ENCODE measurements around the gene SLC2A4RG.

Gene SLC2A4RG

DNA sequence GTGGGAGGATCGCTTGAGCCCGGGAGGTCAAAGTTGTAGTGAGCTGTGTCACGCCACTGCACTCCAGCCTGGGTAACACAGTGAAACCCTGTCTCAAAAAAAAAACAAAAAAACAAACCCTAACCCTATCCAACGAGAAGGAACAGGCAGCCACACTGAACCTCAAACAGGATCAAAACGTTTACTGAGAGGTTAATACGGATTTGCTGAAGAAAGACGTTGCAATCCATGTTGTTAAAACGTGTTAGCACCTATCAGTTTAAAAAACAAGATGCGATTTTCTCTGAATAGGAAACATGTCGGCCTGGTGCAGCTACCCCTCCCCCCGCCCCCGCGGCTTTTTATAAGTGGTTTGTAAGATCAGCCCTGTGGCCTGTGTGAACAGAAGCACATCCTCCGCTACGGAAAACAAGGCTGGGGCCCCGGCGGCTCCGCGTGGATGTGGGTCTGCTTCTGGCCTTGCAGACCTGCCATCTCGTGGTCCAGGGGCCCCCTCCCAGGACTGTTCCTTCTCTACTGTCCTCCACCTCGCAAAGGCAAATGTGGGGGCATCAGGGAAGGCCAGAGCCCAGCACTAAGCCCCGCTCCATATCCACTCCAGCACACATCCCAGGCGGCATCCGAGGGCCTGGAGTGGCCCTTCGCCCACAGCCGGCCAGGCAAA is 11.4 kb downstream of the SLC2A4RG start:
- no peaks in the 10 kb centered on the region for H3K36me3 Mint-ChIP-seq
- H3K9me3 Mint-ChIP-seq: no peaks in the 10 kb centered on the region
- DNase-seq (ENCODE audit: low spot score in 2 of 2) (peak in 1 of 2 donors; percentile 73), ATAC-seq (peak; percentile 80)
- peaks cover 26% of the 10 kb centered on the region for H3K4me1 Mint-ChIP-seq
- peak overlapping the region; percentile 83 for H3K27ac Mint-ChIP-seq
- peak overlapping the region; percentile 62 for H3K4me3 Mint-ChIP-seq

DNA sequence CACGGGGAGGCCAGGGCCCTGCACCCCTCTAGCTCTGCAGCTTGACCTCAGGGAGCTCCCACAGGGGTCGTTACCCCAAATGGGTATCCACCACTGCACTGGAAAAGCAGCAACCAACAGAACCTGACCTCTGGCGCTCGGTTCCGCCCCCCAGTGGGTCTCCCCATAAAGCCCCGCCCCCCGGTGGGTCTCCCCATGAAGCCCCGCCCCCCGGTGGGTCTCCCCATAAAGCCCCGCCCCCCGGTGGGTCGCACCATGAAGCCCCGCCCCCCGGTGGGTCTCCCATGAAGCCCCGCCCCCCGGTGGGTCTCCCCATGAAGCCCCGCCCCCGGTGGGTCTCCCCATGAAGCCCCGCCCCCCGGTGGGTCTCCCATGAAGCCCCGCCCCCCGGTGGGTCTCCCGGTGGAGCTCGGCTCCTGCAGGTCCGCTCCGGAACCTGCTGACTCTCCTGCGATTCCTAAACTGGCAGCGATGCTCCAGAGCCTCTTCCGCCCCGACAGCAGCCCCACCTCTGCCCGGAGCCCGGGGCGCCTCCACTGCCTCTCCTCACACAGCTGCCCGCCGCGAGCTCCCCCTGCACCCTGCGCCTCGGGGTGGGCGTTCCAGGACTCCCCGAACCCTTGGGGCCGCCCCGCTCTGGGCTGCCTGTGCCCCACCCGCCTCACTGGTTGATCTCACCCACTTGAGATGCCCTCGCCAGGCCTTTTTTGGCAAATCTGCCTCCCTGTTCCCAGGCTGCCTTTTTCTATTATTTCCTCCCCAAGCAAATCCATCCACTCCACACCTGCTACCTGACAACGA is 12.1 kb downstream of the SLC2A4RG start:
- Mint-ChIP-seq H3K27ac (peak overlapping the region; percentile 83), H3K36me3 (peaks cover 3% of the 10 kb centered on the region), H3K4me3 (peak overlapping the region; percentile 62), H3K4me1 (peaks cover 34% of the 10 kb centered on the region), H3K9me3 (no peaks in the 10 kb centered on the region)
- ATAC-seq (no peak), DNase-seq (ENCODE audit: low spot score in 2 of 2) (no peak)

GRCh38 chr20:63752411-63753101 is 13.0 kb downstream of the SLC2A4RG start:
- Mint-ChIP-seq H3K9me3 (no peaks in the 10 kb centered on the region), H3K4me3 (peak overlapping the region; percentile 62), H3K4me1 (peaks cover 42% of the 10 kb centered on the region), H3K27ac (no peak overlapping the region), H3K36me3 (peaks cover 5% of the 10 kb centered on the region)
- DNase-seq (ENCODE audit: low spot score in 2 of 2) (no peak), ATAC-seq (no peak)

DNA sequence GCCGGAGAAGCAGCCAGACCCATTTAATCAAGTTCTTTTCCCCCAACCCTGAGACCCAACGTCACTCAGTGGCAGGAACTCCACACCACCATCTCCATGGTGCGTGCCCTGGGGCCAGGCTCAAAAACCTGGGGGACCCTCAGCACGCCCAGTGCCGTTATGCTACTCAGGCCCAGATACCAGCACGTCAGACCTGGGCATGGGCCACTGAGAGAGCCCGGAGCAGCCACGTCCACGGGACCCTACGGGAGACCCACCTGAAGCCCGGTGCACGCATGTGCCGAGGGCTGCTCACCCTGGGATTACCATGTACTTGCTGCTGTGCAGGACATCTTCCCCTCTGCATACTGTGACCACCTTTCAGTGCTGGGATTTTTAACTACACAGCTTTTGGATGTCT is 13.8 kb downstream of the SLC2A4RG start:
- H3K9me3 Mint-ChIP-seq: no peaks in the 10 kb centered on the region
- peaks cover 47% of the 10 kb centered on the region for H3K4me1 Mint-ChIP-seq
- peaks cover 5% of the 10 kb centered on the region for H3K36me3 Mint-ChIP-seq
- no peak overlapping the region for H3K4me3 Mint-ChIP-seq
- no peak for DNase-seq (ENCODE audit: low spot score in 2 of 2)
- no peak overlapping the region for H3K27ac Mint-ChIP-seq
- no peak for ATAC-seq

DNA sequence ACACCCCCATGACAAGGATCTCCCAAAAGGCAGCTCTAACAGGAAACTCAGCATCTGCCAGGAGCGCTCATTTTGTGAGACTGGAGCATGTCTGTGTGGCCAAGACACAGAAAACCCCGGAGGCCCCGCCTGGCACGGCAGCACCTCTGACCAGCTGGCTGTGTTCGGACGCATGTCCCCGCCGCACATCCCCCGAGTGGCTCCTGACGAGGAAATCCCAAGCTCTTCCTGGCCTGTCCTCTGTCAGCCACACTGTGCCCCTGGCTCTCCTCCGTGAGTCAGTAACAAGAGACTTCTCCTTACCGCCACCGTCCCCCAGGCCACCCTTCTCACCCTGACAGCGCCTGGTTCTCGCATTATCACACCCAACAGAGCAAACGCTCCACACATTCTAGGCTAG is 14.4 kb downstream of the SLC2A4RG start:
- Mint-ChIP-seq H3K36me3 (peaks cover 5% of the 10 kb centered on the region), H3K9me3 (no peaks in the 10 kb centered on the region), H3K27ac (no peak overlapping the region), H3K4me3 (no peak overlapping the region), H3K4me1 (peaks cover 49% of the 10 kb centered on the region)
- ATAC-seq (no peak), DNase-seq (ENCODE audit: low spot score in 2 of 2) (no peak)

- ATAC-seq (no peak), DNase-seq (ENCODE audit: low spot score in 2 of 2) (no peak)
- Mint-ChIP-seq H3K4me1 (peaks cover 37% of the 10 kb centered on the region), H3K9me3 (no peaks in the 10 kb centered on the region), H3K36me3 (peaks cover 5% of the 10 kb centered on the region), H3K4me3 (no peak overlapping the region), H3K27ac (peak overlapping the region; percentile 52)
Observed at GRCh38 chr20:63755933-63756647, 16.5 kb downstream of the SLC2A4RG start.

DNA sequence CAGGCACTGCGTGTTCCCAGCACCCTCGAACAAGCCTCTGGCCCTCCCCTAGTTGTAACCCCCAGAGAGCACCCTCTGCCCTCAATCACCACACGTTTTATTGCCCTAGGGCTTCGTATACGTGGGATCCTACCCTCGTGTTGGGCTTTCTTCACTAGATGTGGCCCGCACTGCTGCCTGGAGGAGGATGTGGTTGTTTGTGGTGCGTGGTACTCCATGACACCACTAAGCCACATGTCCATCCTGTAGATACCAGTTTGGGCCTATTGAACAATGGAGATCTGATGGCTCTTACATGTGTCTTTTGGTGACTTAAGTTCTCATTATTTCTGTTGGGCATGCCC is 17.0 kb downstream of the SLC2A4RG start:
- no peak for DNase-seq (ENCODE audit: low spot score in 2 of 2)
- Mint-ChIP-seq H3K27ac (peak overlapping the region; percentile 52), H3K9me3 (no peaks in the 10 kb centered on the region), H3K4me1 (peaks cover 32% of the 10 kb centered on the region), H3K4me3 (no peak overlapping the region), H3K36me3 (peaks cover 5% of the 10 kb centered on the region)
- ATAC-seq: peak; percentile 82

- Mint-ChIP-seq H3K9me3 (no peaks in the 10 kb centered on the region), H3K36me3 (peaks cover 5% of the 10 kb centered on the region), H3K4me3 (no peak overlapping the region), H3K27ac (peak overlapping the region; percentile 63), H3K4me1 (peaks cover 27% of the 10 kb centered on the region)
- no peak for DNase-seq (ENCODE audit: low spot score in 2 of 2)
- no peak for ATAC-seq
Observed at GRCh38 chr20:63758152-63758551, 18.6 kb downstream of the SLC2A4RG start.

DNA sequence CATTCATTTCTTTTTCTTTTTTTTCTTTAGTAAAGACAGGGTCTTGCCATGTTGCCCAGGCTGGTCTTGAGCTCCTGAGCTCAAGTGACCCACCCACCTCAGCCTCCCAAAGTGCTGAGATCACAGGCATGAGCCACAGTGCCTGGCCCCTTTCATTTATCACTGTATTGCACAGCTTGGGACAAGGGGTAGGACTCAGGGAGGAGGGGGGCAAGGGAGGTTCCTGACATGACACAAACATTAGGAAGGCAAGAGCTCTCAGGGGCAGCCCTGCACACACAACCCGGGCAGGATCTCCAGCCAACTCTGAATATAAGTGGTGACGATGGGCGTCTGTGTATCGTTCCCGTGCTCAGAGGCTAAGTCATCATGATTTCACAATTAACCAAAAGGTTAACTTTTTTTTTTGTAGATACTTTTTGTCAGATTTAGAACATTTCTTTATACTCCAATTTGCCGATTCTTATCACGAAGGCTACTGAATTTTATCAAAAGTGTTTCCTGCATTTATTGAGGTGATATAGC is 19.9 kb downstream of the SLC2A4RG start:
- Mint-ChIP-seq H3K9me3 (no peaks in the 10 kb centered on the region), H3K36me3 (peaks cover 5% of the 10 kb centered on the region), H3K4me3 (no peak overlapping the region), H3K4me1 (peaks cover 27% of the 10 kb centered on the region), H3K27ac (peak overlapping the region; percentile 40)
- DNase-seq (ENCODE audit: low spot score in 2 of 2) (no peak), ATAC-seq (no peak)

DNA sequence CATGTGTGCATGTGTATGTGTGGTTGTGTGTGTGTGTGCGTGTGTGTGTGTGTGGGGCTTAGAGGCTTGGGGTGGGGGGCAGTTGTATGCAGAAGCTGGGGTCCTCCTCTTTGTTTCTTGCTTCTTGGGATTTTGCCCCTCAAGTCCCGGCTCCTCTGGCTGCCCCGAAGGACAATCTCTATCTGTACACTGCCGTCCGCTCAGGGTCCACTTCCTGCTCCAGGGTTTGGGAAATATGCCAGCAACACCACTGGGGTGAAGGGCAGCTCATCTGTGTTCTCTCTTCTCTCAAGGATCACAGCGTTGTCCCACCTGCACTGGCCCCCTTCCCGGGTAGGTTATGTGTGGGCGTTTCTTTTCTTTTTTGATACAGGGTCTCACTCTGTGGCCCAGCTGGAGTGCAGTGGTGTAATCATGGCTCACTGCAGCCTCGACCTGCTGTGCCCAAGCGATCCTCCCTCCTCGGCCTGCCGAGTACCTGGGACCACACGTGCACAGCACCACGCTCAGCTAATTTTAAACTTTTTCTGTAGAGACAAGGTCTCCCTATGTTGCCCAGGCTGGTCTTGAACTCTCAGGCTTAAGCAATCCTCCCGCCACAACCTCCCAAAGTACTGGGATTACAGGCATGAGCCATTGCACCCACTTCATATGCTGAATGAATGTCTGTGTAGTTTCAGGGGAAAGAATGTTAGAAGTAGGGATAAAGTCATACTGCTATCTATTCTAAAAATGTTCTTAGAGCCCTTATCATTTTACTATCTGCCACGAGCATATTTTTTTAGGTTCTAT is 25.7 kb downstream of the SLC2A4RG start:
- no peak for DNase-seq (ENCODE audit: low spot score in 2 of 2)

DNA sequence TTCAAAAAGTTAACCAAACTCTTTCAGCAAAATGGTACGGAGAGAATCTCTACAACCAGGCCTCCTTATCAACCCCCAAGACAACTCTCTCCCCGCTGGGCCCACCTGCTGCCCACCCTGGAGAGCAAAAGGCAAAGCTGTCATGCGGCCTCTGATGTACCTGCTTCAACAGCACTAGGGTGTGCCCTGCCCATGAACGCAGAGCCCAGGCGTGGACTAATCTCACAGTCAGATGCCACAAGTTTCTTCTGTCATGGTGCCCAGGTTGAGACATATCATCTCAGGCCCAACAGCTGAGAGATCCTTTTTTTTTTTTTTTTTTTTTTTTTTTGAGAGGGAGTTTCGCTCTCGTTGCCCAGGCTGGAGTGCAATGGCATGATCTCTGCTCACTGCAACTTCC is 26.3 kb downstream of the SLC2A4RG start:
- Mint-ChIP-seq H3K27ac (no peak overlapping the region), H3K36me3 (no peaks in the 10 kb centered on the region), H3K4me1 (no peaks in the 10 kb centered on the region)

More for the DNA sequence above, 25.7 kb downstream of the SLC2A4RG start:
- Mint-ChIP-seq H3K27ac (no peak overlapping the region), H3K36me3 (no peaks in the 10 kb centered on the region), H3K4me3 (no peak overlapping the region), H3K9me3 (no peaks in the 10 kb centered on the region), H3K4me1 (no peaks in the 10 kb centered on the region)
- no peak for ATAC-seq

GRCh38 chr20:63766695-63767426 is 27.3 kb downstream of the SLC2A4RG start:
- Mint-ChIP-seq H3K4me1 (no peaks in the 10 kb centered on the region), H3K9me3 (no peaks in the 10 kb centered on the region), H3K27ac (no peak overlapping the region), H3K4me3 (no peak overlapping the region), H3K36me3 (no peaks in the 10 kb centered on the region)
- no peak for DNase-seq (ENCODE audit: low spot score in 2 of 2)
- ATAC-seq: no peak

More for the DNA sequence above, 26.3 kb downstream of the SLC2A4RG start:
- DNase-seq (ENCODE audit: low spot score in 2 of 2) (no peak), ATAC-seq (no peak)
- Mint-ChIP-seq H3K9me3 (no peaks in the 10 kb centered on the region), H3K4me3 (no peak overlapping the region)

DNA sequence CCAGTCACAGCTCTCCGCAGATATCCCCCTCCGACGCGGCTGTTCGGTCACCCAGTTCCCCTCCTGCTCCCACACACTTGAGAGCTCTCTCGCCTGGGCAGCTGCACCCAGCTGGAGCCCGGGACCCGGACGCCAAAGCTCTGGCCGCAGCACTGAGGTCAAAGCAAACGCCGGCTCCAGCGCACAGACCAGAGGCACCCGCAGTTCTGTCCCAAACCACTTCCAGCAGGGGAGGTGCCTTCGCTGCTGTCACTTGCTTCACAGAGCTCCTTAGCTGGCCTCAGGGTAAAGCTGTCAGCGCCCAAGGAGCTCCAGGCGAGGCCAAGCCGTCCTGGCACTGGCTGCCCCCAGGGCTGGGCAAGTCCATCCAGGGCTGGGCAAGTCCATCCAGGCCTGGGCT is 27.9 kb downstream of the SLC2A4RG start:
- no peaks in the 10 kb centered on the region for H3K36me3 Mint-ChIP-seq
- H3K27ac Mint-ChIP-seq: no peak overlapping the region
- H3K4me3 Mint-ChIP-seq: no peak overlapping the region
- H3K9me3 Mint-ChIP-seq: no peaks in the 10 kb centered on the region
- ATAC-seq (no peak), DNase-seq (ENCODE audit: low spot score in 2 of 2) (no peak)
- H3K4me1 Mint-ChIP-seq: no peaks in the 10 kb centered on the region

- DNase-seq (ENCODE audit: low spot score in 2 of 2) (no peak), ATAC-seq (no peak)
- Mint-ChIP-seq H3K9me3 (no peaks in the 10 kb centered on the region), H3K36me3 (no peaks in the 10 kb centered on the region), H3K4me1 (no peaks in the 10 kb centered on the region), H3K27ac (no peak overlapping the region), H3K4me3 (no peak overlapping the region)
Observed at GRCh38 chr20:63767886-63768285, 28.3 kb downstream of the SLC2A4RG start.

Measured in stimulated activated effector memory CD8-positive, alpha-beta T cell treated with anti-CD3 and anti-CD28 coated beads, Interleukin-12 subunit alpha, Interleukin-12 subunit beta, amount 100 ng/mL, for 72 hours (primary cell).